Measurements from ENCODE around the gene FAM78A.

- TF ChIP-seq CTCF (conservative IDR thresholded peaks at IDR 0.05; ENCODE audit: low read depth, low read length), result no peak
- no peak for TF ChIP-seq EZH2 (IDR thresholded peaks at IDR 0.05; ENCODE audit: low read length, unreplicated experiment)
Observed at GRCh38 chr9:131217331-131218031, 58.8 kb downstream of the FAM78A start.
